ENCODE results near the gene KCNB1.
A peak's percentile ranks its signal among the peaks of the same experiment; 100 is the strongest.

KCNB1 gene

DNA sequence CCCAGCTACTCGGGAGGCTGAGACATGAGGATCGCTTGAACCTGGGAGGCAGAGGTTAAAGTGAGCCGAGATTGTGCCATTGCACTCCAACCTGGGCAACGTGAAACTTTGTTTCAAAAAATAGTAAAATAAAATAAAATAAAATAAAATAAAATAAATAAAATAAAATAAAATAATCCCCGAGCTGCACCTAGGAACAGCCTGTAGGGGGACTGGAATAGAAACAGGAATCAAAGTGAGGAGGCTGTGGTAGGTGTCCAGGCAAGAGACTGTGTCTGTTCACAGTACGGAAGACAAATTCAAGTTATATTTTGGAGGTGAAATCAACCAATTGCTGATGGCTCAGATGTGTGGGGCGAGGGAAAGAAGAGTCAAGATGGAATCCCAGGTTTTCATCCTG is 86.2 kb downstream of the KCNB1 start:
- no peak overlapping the region for H3K27ac ChIP-seq
- DNase-seq (ENCODE audit: low read depth, low spot score): no peak

GRCh38 chr20:49395659-49396058 is 86.8 kb downstream of the KCNB1 start:
- no peak for DNase-seq (ENCODE audit: low read depth, low spot score)
- no peak overlapping the region for H3K27ac ChIP-seq

DNA sequence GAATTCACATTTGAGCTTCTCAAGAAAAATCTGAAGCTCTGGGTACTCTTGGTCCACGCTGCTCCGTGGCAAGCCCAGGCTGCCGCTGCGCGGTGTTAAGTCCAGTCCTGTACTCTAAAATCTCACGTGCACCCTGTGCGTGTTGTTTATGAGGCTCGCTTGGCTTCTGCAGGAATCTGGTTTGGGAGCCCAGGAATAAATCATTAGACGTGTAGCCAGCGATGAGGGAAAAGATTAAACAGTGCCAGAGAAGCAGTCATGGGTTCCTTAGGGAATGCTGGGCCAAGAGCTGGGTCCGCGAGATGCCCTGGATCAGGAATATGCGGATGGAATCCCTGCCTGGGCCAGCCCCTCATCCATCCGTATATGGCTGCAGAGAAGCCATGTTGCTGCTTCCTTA is 87.3 kb downstream of the KCNB1 start:
- no peak for DNase-seq (ENCODE audit: low read depth, low spot score)
- H3K27ac ChIP-seq: no peak overlapping the region

GRCh38 chr20:49394757-49395156 is 87.7 kb downstream of the KCNB1 start:
- DNase-seq (ENCODE audit: low read depth, low spot score): no peak
- no peak overlapping the region for H3K27ac ChIP-seq

DNA sequence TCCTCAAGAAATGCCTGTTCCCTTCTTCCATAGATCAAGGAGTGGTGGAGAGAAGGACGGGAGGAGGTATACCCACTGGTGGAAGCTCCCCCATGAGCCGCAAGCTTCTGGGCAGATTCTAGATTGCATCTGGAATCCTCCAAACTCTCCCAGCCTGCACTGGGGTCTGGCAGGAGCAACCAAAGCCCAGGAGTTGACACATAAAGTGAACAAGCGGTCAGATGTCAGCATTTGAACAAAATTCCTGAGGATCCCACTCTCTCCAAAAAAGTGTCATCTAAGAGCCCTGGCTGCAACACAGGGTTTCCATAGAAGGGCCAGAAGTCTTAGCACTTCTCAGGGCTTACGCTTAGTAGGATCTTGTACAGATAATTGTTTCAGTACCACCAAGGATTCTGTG is 88.2 kb downstream of the KCNB1 start:
- no peak overlapping the region for H3K27ac ChIP-seq
- DNase-seq (ENCODE audit: low read depth, low spot score): no peak

DNA sequence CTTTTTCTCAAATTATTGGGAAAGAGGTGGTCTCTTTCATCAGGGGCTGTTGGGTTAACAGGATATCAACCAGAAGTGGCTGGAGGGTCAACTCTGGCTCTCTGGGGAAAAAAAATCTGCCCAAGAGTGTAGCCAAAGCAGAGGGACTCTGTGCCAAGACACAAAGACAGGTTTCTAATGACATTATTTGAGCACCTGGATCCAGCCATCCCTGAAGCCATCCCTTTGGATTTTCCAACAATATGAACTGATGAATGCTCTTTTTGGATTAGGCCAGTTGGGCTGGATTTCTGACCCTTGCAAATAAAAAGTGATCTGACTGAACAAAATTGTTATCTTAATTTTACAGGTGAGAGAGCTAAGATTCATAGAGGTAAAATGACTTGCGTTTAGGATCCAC is 88.7 kb downstream of the KCNB1 start:
- no peak for DNase-seq (ENCODE audit: low read depth, low spot score)
- H3K27ac ChIP-seq: no peak overlapping the region

DNA sequence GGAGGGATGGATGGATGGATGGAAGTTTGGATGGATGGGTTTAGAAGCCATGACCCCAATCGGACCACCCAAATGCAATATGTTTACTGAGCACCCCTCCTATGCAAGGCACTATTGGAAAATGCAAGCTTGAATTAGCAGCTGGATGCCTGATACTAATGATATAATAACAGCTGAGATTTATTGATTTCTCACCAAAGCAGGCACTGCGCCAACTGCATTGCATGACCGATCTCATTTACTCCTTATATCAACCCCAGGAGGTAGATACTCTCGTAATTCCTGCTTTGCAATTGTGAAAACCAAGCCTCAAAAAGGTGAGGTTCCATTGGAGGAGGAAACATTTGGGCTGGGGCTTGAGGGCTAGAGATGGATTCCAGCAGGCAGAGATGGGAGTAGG is 89.7 kb downstream of the KCNB1 start:
- no peak overlapping the region for H3K27ac ChIP-seq
- no peak for DNase-seq (ENCODE audit: low read depth, low spot score)

DNA sequence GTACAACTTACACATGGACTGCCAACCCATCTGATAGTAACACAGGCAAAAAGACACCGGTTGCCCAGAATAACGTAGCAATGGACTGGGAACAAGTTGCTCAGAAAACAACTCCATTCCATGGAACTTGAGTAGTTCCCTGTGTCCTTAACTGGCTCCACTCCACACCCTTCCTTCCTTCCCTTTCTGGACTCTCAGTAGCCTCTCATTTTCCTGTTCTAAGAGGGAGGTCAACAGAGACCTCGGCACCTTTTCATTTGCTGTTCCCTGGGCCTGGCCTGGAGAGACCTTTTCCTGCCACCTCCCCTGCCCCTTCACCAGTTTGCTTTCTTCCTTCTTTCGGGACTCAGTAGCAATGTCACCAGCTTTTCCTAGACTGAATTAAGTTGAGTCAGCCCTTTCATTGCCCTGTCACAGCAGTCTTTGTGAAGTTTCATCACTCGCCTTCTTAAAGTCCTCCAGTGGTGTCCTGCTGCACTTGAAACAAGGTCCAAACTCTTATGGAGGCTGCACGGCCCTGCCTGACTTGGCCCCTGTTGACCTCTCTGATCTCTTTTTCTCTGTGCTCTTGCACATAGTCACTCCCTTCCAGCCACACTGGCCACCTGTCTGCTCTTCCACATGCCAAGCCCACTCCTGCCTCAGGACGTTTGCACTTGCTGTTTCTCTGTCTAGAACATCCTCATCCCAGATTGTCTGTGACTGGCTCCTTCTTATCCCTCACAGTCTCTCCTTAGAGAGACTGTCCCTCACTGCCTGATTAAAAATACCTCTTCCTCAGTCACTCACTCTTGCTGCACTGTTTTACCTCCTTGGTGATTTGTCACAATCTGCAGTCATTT is 90.8 kb downstream of the KCNB1 start:
- no peak for DNase-seq (ENCODE audit: low read depth, low spot score)
- H3K27ac ChIP-seq: no peak overlapping the region

DNA sequence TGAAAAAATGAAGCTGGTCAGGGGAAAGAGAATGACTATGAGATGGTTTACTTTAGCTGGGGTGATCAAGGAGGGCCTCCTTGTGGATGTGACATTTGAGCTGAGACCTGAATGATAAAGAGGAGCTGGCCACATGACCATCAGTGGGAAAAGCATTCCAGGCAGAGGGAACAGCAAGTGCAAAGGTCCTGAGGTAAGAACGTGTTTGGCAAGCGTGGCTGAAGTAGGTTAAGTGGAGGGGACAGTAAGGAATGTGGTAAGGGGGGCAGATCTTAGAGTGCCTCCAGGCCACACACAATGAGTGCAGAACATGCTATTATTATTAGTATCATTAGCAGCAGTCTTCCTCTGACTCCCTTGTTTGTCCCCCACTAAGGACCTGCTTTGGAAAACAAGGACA is 92.6 kb downstream of the KCNB1 start:
- DNase-seq (ENCODE audit: low read depth, low spot score): no peak
- no peak overlapping the region for H3K27ac ChIP-seq

- no peak for DNase-seq (ENCODE audit: low read depth, low spot score)
- no peak overlapping the region for H3K27ac ChIP-seq
These were observed 93.7 kb downstream of the KCNB1 start for GRCh38 chr20:49388744-49389143.

DNA sequence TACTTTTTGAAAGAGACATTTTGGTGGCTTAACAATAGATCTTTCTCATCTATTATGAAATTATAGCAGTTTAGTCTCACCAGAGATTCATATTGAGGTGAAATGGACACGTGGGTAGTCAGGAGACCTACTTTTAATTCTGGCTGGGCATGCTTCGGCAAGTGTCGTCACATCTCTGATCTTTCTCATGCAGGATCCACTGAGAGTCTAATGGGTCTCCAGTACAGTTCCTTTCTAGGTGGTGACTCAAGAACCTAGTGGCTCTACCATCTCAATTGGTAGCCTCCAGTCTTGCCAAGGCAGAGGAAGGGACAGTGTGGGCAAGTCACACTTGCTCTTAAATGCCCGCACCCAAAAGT is 94.9 kb downstream of the KCNB1 start:
- no peak for DNase-seq (ENCODE audit: low read depth, low spot score)
- H3K27ac ChIP-seq: no peak overlapping the region

- H3K27ac ChIP-seq: no peak overlapping the region
- no peak for DNase-seq (ENCODE audit: low read depth, low spot score)
These were observed 95.5 kb downstream of the KCNB1 start for GRCh38 chr20:49386848-49387580.

GRCh38 chr20:49385465-49385864 is 97.0 kb downstream of the KCNB1 start:
- H3K27ac ChIP-seq: no peak overlapping the region
- DNase-seq (ENCODE audit: low read depth, low spot score): no peak

DNA sequence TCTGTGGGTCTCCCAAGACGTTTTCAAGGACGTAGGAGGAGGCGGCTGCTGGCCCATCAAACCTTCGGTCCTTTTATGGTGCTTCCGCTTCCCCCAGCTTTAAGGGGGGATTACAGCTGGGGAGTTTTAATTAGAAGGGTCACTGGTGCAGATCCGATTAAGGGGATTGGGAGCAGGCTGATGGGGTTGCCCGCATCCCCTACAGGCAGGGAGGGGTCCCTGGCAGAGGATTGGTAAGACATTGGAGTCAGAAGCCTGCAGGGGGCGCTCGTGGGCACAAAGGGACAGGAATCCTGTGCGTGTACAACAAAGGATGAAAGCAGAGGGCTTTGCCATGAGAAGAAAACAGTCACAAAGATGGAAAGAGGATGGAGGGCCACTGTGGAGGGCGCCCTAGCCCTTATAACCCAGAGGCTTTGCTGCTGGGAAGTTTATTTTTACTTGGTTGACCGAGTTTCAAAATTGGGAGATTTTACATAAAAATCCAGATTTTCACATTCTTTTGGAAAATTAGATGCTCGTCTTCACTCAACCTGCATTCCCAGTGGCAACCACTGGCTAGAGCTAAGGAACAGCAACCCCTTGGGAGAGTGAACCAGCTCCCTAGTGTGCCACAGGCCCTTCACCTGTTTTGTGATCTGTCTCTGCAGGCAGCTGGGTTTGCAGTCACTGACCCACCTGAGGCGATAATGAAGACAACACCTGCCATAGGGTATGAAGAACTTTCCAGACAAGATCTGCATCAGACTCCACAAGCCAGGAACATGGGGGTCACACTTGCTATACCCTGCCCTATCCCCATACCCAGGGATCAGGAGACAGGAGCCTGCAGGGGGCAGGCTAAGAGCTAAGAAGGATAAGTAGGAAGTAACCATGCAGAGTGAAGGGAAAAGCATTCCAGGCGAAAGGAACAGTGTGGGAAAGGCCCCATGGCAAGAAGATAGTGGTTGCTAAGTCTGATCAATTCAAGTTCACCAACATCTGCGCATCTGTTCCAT is 97.7 kb downstream of the KCNB1 start:
- H3K27ac ChIP-seq: no peak overlapping the region
- DNase-seq (ENCODE audit: low read depth, low spot score): no peak

GRCh38 chr20:49381558-49382493 is 100.6 kb downstream of the KCNB1 start:
- H3K27ac ChIP-seq: peak overlapping the region; percentile 27
- DNase-seq (ENCODE audit: low read depth, low spot score): peak; percentile 55

- no peak for DNase-seq (ENCODE audit: low read depth, low spot score)
- H3K27ac ChIP-seq: no peak overlapping the region
These were observed 102.1 kb downstream of the KCNB1 start for GRCh38 chr20:49380337-49380780.

DNA sequence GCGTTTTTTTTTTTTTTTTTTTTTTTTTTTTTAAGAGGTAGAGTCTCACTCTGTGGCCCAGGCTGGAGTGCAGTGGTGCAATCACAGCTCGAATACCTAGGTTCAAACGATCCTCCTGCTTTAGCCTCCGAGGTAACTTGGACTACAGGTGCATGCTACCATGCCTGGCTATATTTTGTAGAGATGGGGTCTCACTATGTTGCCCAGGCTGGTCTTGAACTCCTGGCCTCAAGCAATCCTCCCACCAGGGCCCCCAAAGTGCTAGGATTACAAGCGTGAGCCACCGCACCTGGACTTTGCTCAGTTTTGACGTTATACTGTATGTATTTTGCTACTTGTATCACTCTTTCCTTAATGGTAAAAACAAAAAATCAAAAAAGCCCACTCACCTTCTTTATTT is 103.1 kb downstream of the KCNB1 start:
- DNase-seq (ENCODE audit: low read depth, low spot score): no peak
- H3K27ac ChIP-seq: no peak overlapping the region

DNA sequence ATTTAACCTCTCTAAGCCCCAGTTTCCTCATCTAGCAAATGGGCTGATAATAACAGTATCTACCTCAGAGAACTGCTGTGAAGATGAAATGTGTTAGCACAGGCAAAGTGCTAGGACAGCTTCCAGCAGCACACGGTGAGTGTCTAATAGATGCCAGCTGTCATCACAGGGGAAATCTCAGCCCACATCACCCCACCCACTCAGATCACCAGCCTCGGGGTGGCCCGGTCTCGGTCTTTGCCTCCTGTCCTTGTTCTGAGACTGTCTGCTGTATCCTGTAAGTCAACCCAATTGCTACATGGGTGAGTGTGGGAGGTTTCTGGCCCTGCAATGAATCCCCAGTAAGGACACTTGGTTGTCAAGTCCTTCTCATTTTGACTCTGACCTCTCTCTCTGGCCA is 105.1 kb downstream of the KCNB1 start:
- DNase-seq (ENCODE audit: low read depth, low spot score): no peak
- no peak overlapping the region for H3K27ac ChIP-seq

- no peak overlapping the region for H3K27ac ChIP-seq
- DNase-seq (ENCODE audit: low read depth, low spot score): no peak
These were observed 107.3 kb downstream of the KCNB1 start for GRCh38 chr20:49375170-49375569.
